ENCODE data around the gene DGKI. TPM values are rescaled to one million over a fixed set of nuclear protein-coding genes. Genes with fewer than 3 reads are reported as not detected.

Gene DGKI
- total RNA-seq, 1 experiment from 2014 or later: 0.55 TPM

- no peak overlapping the region for H3K56ac ChIP-seq (ENCODE audit: insufficient read length, low read depth, low read length)
- no peaks in the 10 kb centered on the region for H3K79me2 ChIP-seq (ENCODE audit: insufficient read depth, low read length)
- H4K5ac ChIP-seq (ENCODE audit: insufficient read length, low read depth, low read length): no peak overlapping the region
- no peak overlapping the region for H2AK5ac ChIP-seq (ENCODE audit: insufficient read length, low read length)
- H3T11ph ChIP-seq (ENCODE audit: low read length): no peak overlapping the region
- H2BK120ac ChIP-seq (ENCODE audit: low read depth, low read length, poor library complexity, severe bottlenecking): no peak overlapping the region
- no peak overlapping the region for H2BK20ac ChIP-seq (ENCODE audit: low read depth, low read length, poor library complexity, severe bottlenecking)
- H3K4me1 ChIP-seq (ENCODE audit: insufficient read depth, low read length): no peaks in the 10 kb centered on the region
- no peaks in the 10 kb centered on the region for H3K36me3 Mint-ChIP-seq (ENCODE audit: insufficient read depth in 1 of 3, low read depth in 3 of 3)
- no peaks in the 10 kb centered on the region for H3K23me2 ChIP-seq (ENCODE audit: insufficient read length, low read depth, low read length, poor library complexity, severe bottlenecking)
- H3K4me2 ChIP-seq (ENCODE audit: insufficient read depth, insufficient read length, low read length): no peak overlapping the region
- H3K9me3 Mint-ChIP-seq: no peaks in the 10 kb centered on the region
- WGBS (ENCODE audit: extremely low coverage, insufficient read length, low lambda C conversion rate): no CpG with 5 or more reads among the region's 4 CpGs
- H2BK15ac ChIP-seq (ENCODE audit: low read depth, low read length): no peak overlapping the region
- no peak overlapping the region for H3K27ac ChIP-seq (ENCODE audit: insufficient read length, low read depth, low read length)
- no peak overlapping the region for H4K91ac ChIP-seq (ENCODE audit: insufficient read length, low read depth, low read length)
- no peak for DNase-seq
- H3K23ac ChIP-seq (ENCODE audit: insufficient read length, low read depth, low read length): no peak overlapping the region
- H3K27ac Mint-ChIP-seq: no peak overlapping the region
- no peaks in the 10 kb centered on the region for H3K4me1 Mint-ChIP-seq
- no peak overlapping the region for H2BK12ac ChIP-seq (ENCODE audit: insufficient read length, low read depth, low read length)
- H3K9me3 ChIP-seq (ENCODE audit: control insufficient read depth, low read depth, low read length): no peaks in the 10 kb centered on the region
- H3K4ac ChIP-seq (ENCODE audit: low read depth, low read length): no peak overlapping the region
- H2AFZ ChIP-seq (ENCODE audit: low read length): no peak overlapping the region
- H3K14ac ChIP-seq (ENCODE audit: insufficient read depth, low read length): no peak overlapping the region
- no peak overlapping the region for H3K18ac ChIP-seq (ENCODE audit: insufficient read length, low read depth, low read length)
- no peaks in the 10 kb centered on the region for H3K27me3 ChIP-seq (ENCODE audit: insufficient read depth, low read length)
- H3K4me3 Mint-ChIP-seq: no peak overlapping the region
- H4K8ac ChIP-seq (replicated peaks; ENCODE audit: insufficient read length, low read depth, low read length): no peak overlapping the region
- no peaks in the 10 kb centered on the region for H3K27me3 Mint-ChIP-seq (ENCODE audit: low read depth)
- H3K9ac ChIP-seq (ENCODE audit: extremely low read depth, insufficient read length, low read length): no peak overlapping the region
- H3K79me1 ChIP-seq (ENCODE audit: insufficient read depth, low read depth, low read length, poor library complexity, severe bottlenecking): no peaks in the 10 kb centered on the region
- no peak for TF ChIP-seq CTCF (conservative IDR thresholded peaks at IDR 0.05)
- no peak overlapping the region for H2BK5ac ChIP-seq (ENCODE audit: insufficient read length, low read length)
- no peaks in the 10 kb centered on the region for H4K20me1 ChIP-seq (ENCODE audit: control insufficient read depth, insufficient read depth, insufficient read length)
Measured at GRCh38 chr7:137597856-137598255, 248.9 kb downstream of the DGKI start.
